CD4-positive, alpha-beta T cell treated with Interleukin-17A for 1 hour (primary cell): ENCODE results near the gene SLIT3.

Experiments used
- DNase-seq: peaks from one replicate; pipeline ENCODE4 v3.0.0-alpha.2; 2020

SLIT3 gene

GRCh38 chr5:168947212-168947868 lies 353.6 kb downstream of the SLIT3 start:
- DNase-seq = peak; percentile 8

- DNase-seq = no peak
Observed at GRCh38 chr5:168946363-168946762, 354.6 kb downstream of the SLIT3 start.

- DNase-seq = no peak
Observed at GRCh38 chr5:168944004-168944403, 356.9 kb downstream of the SLIT3 start.

- DNase-seq = no peak
Observed at GRCh38 chr5:168943091-168943884, 357.7 kb downstream of the SLIT3 start.

GRCh38 chr5:168941901-168942300 lies 359.0 kb downstream of the SLIT3 start:
- no peak for DNase-seq

- no peak for DNase-seq
Observed at GRCh38 chr5:168940712-168941111, 360.2 kb downstream of the SLIT3 start.

- no peak for DNase-seq
Observed at GRCh38 chr5:168939887-168940544, 360.9 kb downstream of the SLIT3 start.

- DNase-seq = no peak
Observed at GRCh38 chr5:168939156-168939800, 361.7 kb downstream of the SLIT3 start.

- DNase-seq = no peak
Observed at GRCh38 chr5:168936511-168936910, 364.4 kb downstream of the SLIT3 start.

- no peak for DNase-seq
Observed at GRCh38 chr5:168935183-168935582, 365.8 kb downstream of the SLIT3 start.

GRCh38 chr5:168934169-168934568 lies 366.8 kb downstream of the SLIT3 start:
- DNase-seq = no peak

- DNase-seq = no peak
Observed at GRCh38 chr5:168932400-168933189, 368.3 kb downstream of the SLIT3 start.

- DNase-seq = no peak
Observed at GRCh38 chr5:168931638-168932345, 369.1 kb downstream of the SLIT3 start.

- DNase-seq = no peak
Observed at GRCh38 chr5:168929656-168930055, 371.3 kb downstream of the SLIT3 start.

GRCh38 chr5:168925160-168925559 lies 375.8 kb downstream of the SLIT3 start:
- DNase-seq = no peak

GRCh38 chr5:168921147-168921866 lies 379.6 kb downstream of the SLIT3 start:
- no peak for DNase-seq

GRCh38 chr5:168920019-168920810 lies 380.7 kb downstream of the SLIT3 start:
- DNase-seq = no peak

- DNase-seq = no peak
Observed at GRCh38 chr5:168917947-168918600, 382.9 kb downstream of the SLIT3 start.

GRCh38 chr5:168916852-168917251 lies 384.1 kb downstream of the SLIT3 start:
- no peak for DNase-seq

- no peak for DNase-seq
Observed at GRCh38 chr5:168916266-168916665, 384.7 kb downstream of the SLIT3 start.
